DOHH2 (cell line): ENCODE results near the gene IDH3B.

Experiments used
- H3F3A ChIP-seq: fragments of 200-600 bp; sonication (generic), shearing (Covaris generic); 2 replicates; pipeline ENCODE4 v1.6.0; 2016; ENCODE audit warnings: antibody characterized with exemption, mild to moderate bottlenecking; ENCODE audit not compliant: control insufficient read depth, insufficient read depth
- H3K27ac ChIP-seq: fragments of 200-600 bp; sonication (generic); 2 replicates; pipeline ENCODE4 v1.5.1; 2014; ENCODE audit warnings: low read depth, mild to moderate bottlenecking, low read length, moderate library complexity
- H3K27me3 ChIP-seq: fragments of 200-600 bp; sonication (generic); 2 replicates; pipeline ENCODE4 v1.6.1; 2014; ENCODE audit warnings: mild to moderate bottlenecking, low read length, mixed read lengths; ENCODE audit not compliant: control insufficient read depth
- H3K36me3 ChIP-seq: fragments of 200-600 bp; sonication (generic); 2 replicates; pipeline ENCODE4 v1.6.1; 2014; ENCODE audit warnings: mild to moderate bottlenecking, low read length, moderate library complexity, mixed read lengths; ENCODE audit not compliant: control insufficient read depth
- H3K4me1 ChIP-seq: fragments of 200-600 bp; sonication (generic); 2 replicates; pipeline ENCODE4 v1.6.1; 2014; ENCODE audit warnings: mild to moderate bottlenecking, low read length, mixed read lengths; ENCODE audit not compliant: control insufficient read depth
- H3K4me2 ChIP-seq: fragments of 200-600 bp; sonication (generic); 2 replicates; pipeline ENCODE4 v1.6.0; 2014; ENCODE audit warnings: mild to moderate bottlenecking, low read length, moderate library complexity
- H3K4me3 ChIP-seq: fragments of 200-600 bp; sonication (generic); 2 replicates; pipeline ENCODE4 v1.5.1; 2014; ENCODE audit warnings: mild to moderate bottlenecking, low read length, mixed read lengths
- H3K79me2 ChIP-seq: fragments of 200-600 bp; sonication (generic); 2 replicates; pipeline ENCODE4 v1.6.1; 2014; ENCODE audit warnings: mild to moderate bottlenecking, low read length, mixed read lengths; ENCODE audit not compliant: control insufficient read depth
- H3K9me2 ChIP-seq: fragments of 200-600 bp; sonication (generic); replicated peaks from 2 replicates; pipeline ENCODE4 v1.6.1; 2014; ENCODE audit warnings: mild to moderate bottlenecking, low read length, mixed read lengths; ENCODE audit not compliant: control insufficient read depth
- H3K9me3 ChIP-seq: fragments of 200-600 bp; sonication (generic); 2 replicates; pipeline ENCODE4 v1.6.1; 2014; ENCODE audit warnings: antibody characterized with exemption, low read length, mixed read lengths; ENCODE audit not compliant: control insufficient read depth, insufficient read depth
- H4K20me1 ChIP-seq: fragments of 200-600 bp; sonication (generic); 2 replicates; pipeline ENCODE4 v1.6.0; 2014; ENCODE audit warnings: low read depth, mild to moderate bottlenecking, antibody characterized with exemption, low read length, moderate library complexity; ENCODE audit not compliant: control insufficient read depth, insufficient read depth
- EZH2phosphoT487 ChIP-seq: fragments of 200-600 bp; sonication (generic); IDR thresholded peaks from 2 replicates; pipeline ENCODE4 v1.6.1; 2017; ENCODE audit warnings: borderline replicate concordance, mild to moderate bottlenecking, antibody characterized with exemption, low read length, moderate library complexity, mixed read lengths
- TF ChIP-seq, protein P1 (sequence below): fragments of 200-600 bp; sonication (generic); IDR thresholded peaks from one replicate; pipeline ENCODE4 v1.5.1; 2014; ENCODE audit warnings: antibody characterized with exemption, mild to moderate bottlenecking, low read depth, low read length; ENCODE audit not compliant: poor library complexity, severe bottlenecking

The IDH3B gene

DNA sequence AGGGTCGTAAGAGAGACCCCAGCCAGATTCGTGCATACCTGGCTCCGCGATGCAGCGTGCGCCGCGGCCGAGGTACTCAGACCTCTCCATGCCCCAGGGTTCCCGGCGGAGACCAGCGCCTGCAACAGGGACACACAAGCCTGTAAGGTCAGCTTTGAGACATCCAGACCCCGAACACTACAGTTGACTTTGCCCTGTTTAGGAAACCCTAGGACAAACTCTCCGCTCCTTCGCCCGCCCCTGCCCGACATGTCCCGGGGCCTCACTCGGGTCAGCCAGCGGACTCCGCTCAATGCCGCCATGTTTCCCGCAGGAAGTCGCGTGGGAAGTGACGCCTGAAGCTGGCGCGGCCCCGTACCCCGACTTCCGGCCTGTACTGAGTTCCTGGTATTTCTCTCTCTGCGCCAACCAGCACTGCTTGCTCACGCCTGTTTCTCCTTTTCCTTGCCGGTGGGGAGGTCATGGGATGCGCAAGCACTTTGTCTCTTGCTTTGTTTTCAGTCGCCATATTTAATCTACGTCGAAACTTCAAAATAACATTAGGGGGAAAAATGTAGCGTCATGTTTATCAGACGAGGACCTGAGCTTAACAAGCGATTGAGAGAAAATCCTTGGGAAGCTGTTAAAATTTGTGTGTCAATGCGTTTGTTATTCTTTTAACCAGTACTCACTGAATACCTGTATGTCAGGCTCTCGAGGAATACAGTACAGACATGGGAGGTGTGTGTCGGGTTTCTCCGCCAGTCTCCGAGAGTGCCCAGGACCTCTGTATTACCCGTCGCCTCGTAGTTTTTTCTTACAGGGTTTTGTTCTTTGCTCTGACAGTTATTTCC lies at the start of gene IDH3B:
Gene IDH3B, minus strand, starts transcription at position 330 of the 833 bp plus-strand sequence. Its CDS starts 28 bp downstream, at position 302.
- Histone ChIP-seq H3K27me3 (no peaks in the 10 kb centered on the region), H3K79me2 (peaks cover 32% of the 10 kb centered on the region), H3K27ac (peak within 1 kb of the TSS; percentile 61), H3K4me3 (peak within 1 kb of the TSS; percentile 98), H3K4me1 (peaks cover 21% of the 10 kb centered on the region), H3K9me2 (no peaks in the 10 kb centered on the region), H3K4me2 (peak within 1 kb of the TSS; percentile 75), H3K36me3 (peaks cover 38% of the 10 kb centered on the region), H3F3A (peaks cover 27% of the 10 kb centered on the region), H3K9me3 (no peaks in the 10 kb centered on the region), H4K20me1 (no peaks in the 10 kb centered on the region)
- TF ChIP-seq EZH2phosphoT487 = no peak

- no peak overlapping the region for H3K4me2 ChIP-seq
- TF ChIP-seq EZH2phosphoT487 = no peak
- TF ChIP-seq, protein P1, sequence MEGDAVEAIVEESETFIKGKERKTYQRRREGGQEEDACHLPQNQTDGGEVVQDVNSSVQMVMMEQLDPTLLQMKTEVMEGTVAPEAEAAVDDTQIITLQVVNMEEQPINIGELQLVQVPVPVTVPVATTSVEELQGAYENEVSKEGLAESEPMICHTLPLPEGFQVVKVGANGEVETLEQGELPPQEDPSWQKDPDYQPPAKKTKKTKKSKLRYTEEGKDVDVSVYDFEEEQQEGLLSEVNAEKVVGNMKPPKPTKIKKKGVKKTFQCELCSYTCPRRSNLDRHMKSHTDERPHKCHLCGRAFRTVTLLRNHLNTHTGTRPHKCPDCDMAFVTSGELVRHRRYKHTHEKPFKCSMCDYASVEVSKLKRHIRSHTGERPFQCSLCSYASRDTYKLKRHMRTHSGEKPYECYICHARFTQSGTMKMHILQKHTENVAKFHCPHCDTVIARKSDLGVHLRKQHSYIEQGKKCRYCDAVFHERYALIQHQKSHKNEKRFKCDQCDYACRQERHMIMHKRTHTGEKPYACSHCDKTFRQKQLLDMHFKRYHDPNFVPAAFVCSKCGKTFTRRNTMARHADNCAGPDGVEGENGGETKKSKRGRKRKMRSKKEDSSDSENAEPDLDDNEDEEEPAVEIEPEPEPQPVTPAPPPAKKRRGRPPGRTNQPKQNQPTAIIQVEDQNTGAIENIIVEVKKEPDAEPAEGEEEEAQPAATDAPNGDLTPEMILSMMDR = peak; percentile 68
- H3K36me3 ChIP-seq = no peaks in the 10 kb centered on the region
- no peak overlapping the region for H3K27ac ChIP-seq
- peaks cover 34% of the 10 kb centered on the region for H3K27me3 ChIP-seq
- H3K9me3 ChIP-seq = no peaks in the 10 kb centered on the region
- no peak overlapping the region for H3K4me3 ChIP-seq
- no peaks in the 10 kb centered on the region for H3K4me1 ChIP-seq
- no peaks in the 10 kb centered on the region for H3F3A ChIP-seq
- H3K79me2 ChIP-seq = no peaks in the 10 kb centered on the region
- H3K9me2 ChIP-seq = no peaks in the 10 kb centered on the region
- H4K20me1 ChIP-seq = no peaks in the 10 kb centered on the region
Measured at GRCh38 chr20:2713285-2713684, 49.3 kb upstream of the IDH3B start.

- TF ChIP-seq, protein P1 = no peak
- no peak for TF ChIP-seq EZH2phosphoT487
- Histone ChIP-seq H4K20me1 (no peaks in the 10 kb centered on the region), H3K27me3 (peaks cover 45% of the 10 kb centered on the region), H3K9me3 (no peaks in the 10 kb centered on the region), H3F3A (no peaks in the 10 kb centered on the region), H3K4me1 (no peaks in the 10 kb centered on the region), H3K36me3 (no peaks in the 10 kb centered on the region), H3K9me2 (no peaks in the 10 kb centered on the region), H3K79me2 (no peaks in the 10 kb centered on the region), H3K4me3 (no peak overlapping the region), H3K27ac (no peak overlapping the region), H3K4me2 (no peak overlapping the region)
Measured at GRCh38 chr20:2709205-2709981, 45.4 kb upstream of the IDH3B start.
